Hematopoietic multipotent progenitor cell treated with erythropoietin and hydrocortisone succinate and interleukin-3 and kit ligand, for 15 days (in vitro differentiated cells): Measurements from ENCODE around the gene TP53RK.
"Not testable (repeated sequence)": the region's sequence is repeated elsewhere in the genome, so short reads cannot be mapped to it uniquely, and the experiment has no call there.

ENCODE experiments used
- DNase-seq: peaks from one replicate; pipeline ENCODE4 v3.0.0-alpha.2; 2015; ENCODE audit warnings: low spot score

The TP53RK gene

GRCh38 chr20:46683011-46683667 lies 6.1 kb downstream of the TP53RK start:
- DNase-seq, result no peak

- no peak for DNase-seq
These were observed 7.0 kb downstream of the TP53RK start for GRCh38 chr20:46682063-46682821.

GRCh38 chr20:46681032-46681854 lies 8.0 kb downstream of the TP53RK start:
- DNase-seq, result peak; percentile 66

GRCh38 chr20:46680684-46681031 lies 8.6 kb downstream of the TP53RK start:
- no peak for DNase-seq

- no peak for DNase-seq
These were observed 10.7 kb downstream of the TP53RK start for GRCh38 chr20:46678516-46678915.

GRCh38 chr20:46677608-46678007 lies 11.6 kb downstream of the TP53RK start:
- no peak for DNase-seq

- not testable (repeated sequence) for DNase-seq
These were observed 12.5 kb downstream of the TP53RK start for GRCh38 chr20:46676649-46677316.

- DNase-seq, result no peak
These were observed 14.8 kb downstream of the TP53RK start for GRCh38 chr20:46674253-46675083.

GRCh38 chr20:46673394-46674252 lies 15.6 kb downstream of the TP53RK start:
- DNase-seq, result no peak

- DNase-seq, result no peak
These were observed 16.6 kb downstream of the TP53RK start for GRCh38 chr20:46672543-46673148.

GRCh38 chr20:46671866-46672542 lies 17.2 kb downstream of the TP53RK start:
- DNase-seq, result no peak

GRCh38 chr20:46670585-46671584 lies 18.4 kb downstream of the TP53RK start:
- DNase-seq, result no peak

- no peak for DNase-seq
These were observed 19.0 kb downstream of the TP53RK start for GRCh38 chr20:46670228-46670584.

GRCh38 chr20:46666818-46667515 lies 22.3 kb downstream of the TP53RK start:
- DNase-seq, result no peak

- no peak for DNase-seq
These were observed 22.9 kb downstream of the TP53RK start for GRCh38 chr20:46666306-46666705.

- DNase-seq, result no peak
These were observed 23.6 kb downstream of the TP53RK start for GRCh38 chr20:46665602-46666001.

- DNase-seq, result no peak
These were observed 25.7 kb downstream of the TP53RK start for GRCh38 chr20:46663531-46663930.

GRCh38 chr20:46661659-46662058 lies 27.6 kb downstream of the TP53RK start:
- no peak for DNase-seq
